Duodenal mucosa (tissue), 2 donors: Measurements from ENCODE around the gene ATP8B4.
A peak's percentile ranks its signal among the peaks of the same experiment; 100 is the strongest.
"Not testable (repeated sequence)": the region's sequence is repeated elsewhere in the genome, so short reads cannot be mapped to it uniquely, and the experiment has no call there.

Experiments used
- H3K27ac ChIP-seq: one replicate; pipeline ENCODE4 v1.7.0; 2013; ENCODE audit warnings: low read depth, low read length
- H3K27me3 ChIP-seq, 2 donors: one replicate each; pipeline ENCODE4 v1.7.0; 2013; ENCODE audit warnings: low read length in 2 of 2, control low read depth in 1 of 2; ENCODE audit not compliant: insufficient read depth in 2 of 2, control insufficient read depth in 1 of 2
- H3K36me3 ChIP-seq, 2 donors: one replicate each; pipeline ENCODE4 v1.7.0; 2013; ENCODE audit warnings: low read length in 2 of 2, control low read depth in 1 of 2; ENCODE audit not compliant: insufficient read depth in 2 of 2, control insufficient read depth in 1 of 2
- H3K4me1 ChIP-seq, 2 donors: one replicate each; pipeline ENCODE4 v1.7.0; 2013; ENCODE audit warnings: low read length in 2 of 2, control low read depth in 1 of 2; ENCODE audit not compliant: insufficient read depth in 2 of 2, control insufficient read depth in 1 of 2
- H3K4me3 ChIP-seq, 2 donors: one replicate each; pipeline ENCODE4 v1.7.0; 2013; ENCODE audit warnings: low read length in 2 of 2, low read depth in 1 of 2
- H3K9ac ChIP-seq, 2 donors: one replicate each; pipeline ENCODE4 v1.7.0; 2013; ENCODE audit warnings: low read length in 2 of 2, low read depth in 1 of 2
- H3K9me3 ChIP-seq, 2 donors: one replicate each; pipeline ENCODE4 v1.7.0; 2013; ENCODE audit warnings: low read length in 2 of 2, control low read depth in 1 of 2; ENCODE audit not compliant: control insufficient read depth in 1 of 2

ATP8B4 gene

GRCh38 chr15:50089386-50089785 is 29.6 kb downstream of the ATP8B4 start:
- not testable (repeated sequence) for H3K4me3 ChIP-seq, H3K4me1 ChIP-seq, H3K9ac ChIP-seq, H3K27ac ChIP-seq, H3K9me3 ChIP-seq, H3K36me3 ChIP-seq, H3K27me3 ChIP-seq

- no peaks in the 10 kb centered on the region for H3K27me3 ChIP-seq
- H3K4me3 ChIP-seq = no peak overlapping the region
- H3K27ac ChIP-seq = no peak overlapping the region
- no peaks in the 10 kb centered on the region for H3K4me1 ChIP-seq
- H3K9ac ChIP-seq = no peak overlapping the region
- no peaks in the 10 kb centered on the region for H3K9me3 ChIP-seq
- no peaks in the 10 kb centered on the region for H3K36me3 ChIP-seq
These were observed 34.1 kb downstream of the ATP8B4 start for GRCh38 chr15:50084932-50085331.

GRCh38 chr15:50083424-50084025 is 35.5 kb downstream of the ATP8B4 start:
- Histone ChIP-seq H3K27ac (no peak overlapping the region), H3K4me1 (no peaks in the 10 kb centered on the region), H3K27me3 (no peaks in the 10 kb centered on the region), H3K36me3 (no peaks in the 10 kb centered on the region), H3K9me3 (no peaks in the 10 kb centered on the region), H3K4me3 (no peak overlapping the region), H3K9ac (no peak overlapping the region)

GRCh38 chr15:50082066-50082465 is 37.0 kb downstream of the ATP8B4 start:
- H3K9me3 ChIP-seq = no peaks in the 10 kb centered on the region
- H3K4me1 ChIP-seq = no peaks in the 10 kb centered on the region
- no peak overlapping the region for H3K4me3 ChIP-seq
- H3K36me3 ChIP-seq = no peaks in the 10 kb centered on the region
- no peaks in the 10 kb centered on the region for H3K27me3 ChIP-seq
- H3K9ac ChIP-seq = no peak overlapping the region
- no peak overlapping the region for H3K27ac ChIP-seq

GRCh38 chr15:50077651-50078050 is 41.4 kb downstream of the ATP8B4 start:
- no peak overlapping the region for H3K4me3 ChIP-seq
- no peaks in the 10 kb centered on the region for H3K4me1 ChIP-seq
- no peaks in the 10 kb centered on the region for H3K9me3 ChIP-seq
- no peak overlapping the region for H3K27ac ChIP-seq
- no peaks in the 10 kb centered on the region for H3K36me3 ChIP-seq
- no peaks in the 10 kb centered on the region for H3K27me3 ChIP-seq
- H3K9ac ChIP-seq = no peak overlapping the region

GRCh38 chr15:50077176-50077575 is 41.9 kb downstream of the ATP8B4 start:
- Histone ChIP-seq H3K36me3 (no peaks in the 10 kb centered on the region), H3K9ac (no peak overlapping the region), H3K4me3 (no peak overlapping the region), H3K27me3 (no peaks in the 10 kb centered on the region), H3K27ac (no peak overlapping the region), H3K4me1 (no peaks in the 10 kb centered on the region), H3K9me3 (no peaks in the 10 kb centered on the region)

- Histone ChIP-seq H3K4me3 (no peak overlapping the region), H3K27ac (no peak overlapping the region)
These were observed 43.7 kb downstream of the ATP8B4 start for GRCh38 chr15:50075319-50075718.

GRCh38 chr15:50071551-50072258 is 47.3 kb downstream of the ATP8B4 start:
- Histone ChIP-seq H3K4me1 (peaks cover 13 to 17% of the 10 kb centered on the region in 2 donors), H3K27me3 (no peaks in the 10 kb centered on the region), H3K27ac (no peak overlapping the region), H3K36me3 (no peaks in the 10 kb centered on the region), H3K4me3 (no peak overlapping the region), H3K9me3 (no peaks in the 10 kb centered on the region), H3K9ac (no peak overlapping the region)

More at GRCh38 chr15:50075319-50075718, 43.7 kb downstream of the ATP8B4 start:
- no peaks in the 10 kb centered on the region for H3K36me3 ChIP-seq
- no peaks in the 10 kb centered on the region for H3K9me3 ChIP-seq
- no peaks in the 10 kb centered on the region for H3K4me1 ChIP-seq
- no peak overlapping the region for H3K9ac ChIP-seq
- no peaks in the 10 kb centered on the region for H3K27me3 ChIP-seq

- Histone ChIP-seq H3K9me3 (no peaks in the 10 kb centered on the region), H3K27ac (no peak overlapping the region), H3K36me3 (no peaks in the 10 kb centered on the region), H3K9ac (no peak overlapping the region), H3K4me1 (peaks cover 16 to 27% of the 10 kb centered on the region in 2 donors), H3K4me3 (no peak overlapping the region), H3K27me3 (no peaks in the 10 kb centered on the region)
These were observed 51.0 kb downstream of the ATP8B4 start for GRCh38 chr15:50068016-50068415.

GRCh38 chr15:50067254-50067653 is 51.8 kb downstream of the ATP8B4 start:
- no peaks in the 10 kb centered on the region for H3K27me3 ChIP-seq
- H3K9me3 ChIP-seq = no peaks in the 10 kb centered on the region
- peak overlapping the region in 1 of 2 donors; percentile 7 for H3K4me3 ChIP-seq
- H3K4me1 ChIP-seq = peaks cover 16 to 33% of the 10 kb centered on the region in 2 donors
- H3K36me3 ChIP-seq = no peaks in the 10 kb centered on the region
- H3K9ac ChIP-seq = no peak overlapping the region
- H3K27ac ChIP-seq = no peak overlapping the region
